Measurements from ENCODE around the gene SPPL2C.

The SPPL2C gene, protein sequence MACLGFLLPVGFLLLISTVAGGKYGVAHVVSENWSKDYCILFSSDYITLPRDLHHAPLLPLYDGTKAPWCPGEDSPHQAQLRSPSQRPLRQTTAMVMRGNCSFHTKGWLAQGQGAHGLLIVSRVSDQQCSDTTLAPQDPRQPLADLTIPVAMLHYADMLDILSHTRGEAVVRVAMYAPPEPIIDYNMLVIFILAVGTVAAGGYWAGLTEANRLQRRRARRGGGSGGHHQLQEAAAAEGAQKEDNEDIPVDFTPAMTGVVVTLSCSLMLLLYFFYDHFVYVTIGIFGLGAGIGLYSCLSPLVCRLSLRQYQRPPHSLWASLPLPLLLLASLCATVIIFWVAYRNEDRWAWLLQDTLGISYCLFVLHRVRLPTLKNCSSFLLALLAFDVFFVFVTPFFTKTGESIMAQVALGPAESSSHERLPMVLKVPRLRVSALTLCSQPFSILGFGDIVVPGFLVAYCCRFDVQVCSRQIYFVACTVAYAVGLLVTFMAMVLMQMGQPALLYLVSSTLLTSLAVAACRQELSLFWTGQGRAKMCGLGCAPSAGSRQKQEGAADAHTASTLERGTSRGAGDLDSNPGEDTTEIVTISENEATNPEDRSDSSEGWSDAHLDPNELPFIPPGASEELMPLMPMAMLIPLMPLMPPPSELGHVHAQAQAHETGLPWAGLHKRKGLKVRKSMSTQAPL

DNA sequence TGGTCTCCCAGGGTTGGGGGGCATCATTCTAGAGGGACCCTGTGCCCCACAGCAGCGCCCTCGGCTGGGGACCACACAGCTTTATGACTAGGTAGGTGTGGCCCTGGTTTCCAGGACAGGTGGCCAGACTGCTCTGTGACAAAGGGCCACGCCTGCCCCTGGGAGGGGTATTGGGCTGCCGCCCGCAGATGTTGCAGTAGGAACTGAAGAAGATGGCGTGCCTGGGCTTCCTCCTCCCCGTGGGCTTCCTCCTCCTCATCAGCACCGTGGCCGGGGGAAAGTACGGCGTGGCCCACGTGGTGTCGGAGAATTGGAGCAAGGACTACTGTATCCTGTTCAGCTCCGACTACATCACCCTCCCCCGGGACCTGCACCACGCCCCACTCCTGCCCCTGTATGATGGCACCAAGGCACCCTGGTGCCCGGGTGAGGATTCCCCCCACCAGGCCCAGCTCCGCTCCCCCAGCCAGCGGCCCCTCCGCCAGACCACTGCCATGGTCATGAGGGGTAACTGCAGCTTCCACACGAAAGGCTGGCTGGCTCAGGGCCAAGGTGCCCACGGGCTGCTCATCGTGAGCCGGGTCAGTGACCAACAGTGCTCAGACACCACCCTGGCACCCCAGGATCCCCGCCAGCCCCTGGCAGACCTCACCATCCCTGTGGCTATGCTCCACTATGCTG lies at the start of gene SPPL2C:
Gene SPPL2C, plus strand, starts transcription at position 187 of the 681 bp plus-strand sequence. Its CDS starts 26 bp downstream, at position 213.
- TF ChIP-seq POLR2A (IDR thresholded peaks at IDR 0.05; ENCODE audit: low read depth, low read length) = no peak
- no peak for DNase-seq (ENCODE audit: insufficient read length, low spot score)
- FAIRE-seq = no peak

DNA sequence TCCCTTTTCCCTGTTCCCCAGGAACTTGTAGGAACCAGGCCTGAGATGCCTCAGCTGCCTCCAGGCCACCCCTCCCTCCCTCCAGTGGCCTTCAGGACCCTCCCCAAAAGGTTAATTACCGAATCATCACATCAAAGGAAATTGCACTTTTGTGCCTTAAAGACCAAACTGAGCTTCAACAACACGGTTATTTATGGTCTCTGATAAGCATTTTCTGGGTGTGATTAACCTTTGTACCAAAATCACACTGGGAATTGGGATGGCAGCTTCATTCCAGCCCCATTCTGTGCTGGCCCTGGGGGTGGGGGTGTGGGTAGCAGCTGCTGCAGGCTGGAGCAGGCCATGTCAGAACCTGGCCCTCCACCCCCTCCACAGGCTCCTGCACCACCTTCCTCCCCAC lies 43.9 kb upstream of the SPPL2C start:
- TF ChIP-seq POLR2A (IDR thresholded peaks at IDR 0.05; ENCODE audit: low read depth, low read length) = no peak
- FAIRE-seq = no peak
- no peak for DNase-seq (ENCODE audit: insufficient read length, low spot score)

DNA sequence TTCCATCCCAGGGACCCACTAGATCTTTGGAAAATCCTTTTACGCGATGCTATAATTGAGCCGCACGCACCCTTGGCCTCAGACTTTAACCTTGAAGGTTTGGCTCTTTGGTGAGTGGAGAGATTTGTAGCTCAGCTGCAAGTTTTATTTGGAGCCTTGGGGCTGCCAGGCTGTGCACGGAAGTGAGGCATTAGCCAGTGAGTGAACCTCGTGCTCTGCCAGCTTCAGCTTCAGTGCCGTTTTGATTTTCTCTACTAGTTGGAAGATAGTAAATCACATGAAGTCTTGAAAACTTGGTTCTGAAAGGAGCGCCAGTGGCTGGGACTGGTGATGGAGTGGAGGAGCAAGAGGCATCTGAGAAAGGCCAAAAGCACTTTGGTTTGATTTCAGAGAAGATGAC lies 43.3 kb upstream of the SPPL2C start:
- TF ChIP-seq POLR2A (IDR thresholded peaks at IDR 0.05; ENCODE audit: low read depth, low read length) = no peak
- FAIRE-seq = no peak
- DNase-seq (ENCODE audit: insufficient read length, low spot score) = no peak

DNA sequence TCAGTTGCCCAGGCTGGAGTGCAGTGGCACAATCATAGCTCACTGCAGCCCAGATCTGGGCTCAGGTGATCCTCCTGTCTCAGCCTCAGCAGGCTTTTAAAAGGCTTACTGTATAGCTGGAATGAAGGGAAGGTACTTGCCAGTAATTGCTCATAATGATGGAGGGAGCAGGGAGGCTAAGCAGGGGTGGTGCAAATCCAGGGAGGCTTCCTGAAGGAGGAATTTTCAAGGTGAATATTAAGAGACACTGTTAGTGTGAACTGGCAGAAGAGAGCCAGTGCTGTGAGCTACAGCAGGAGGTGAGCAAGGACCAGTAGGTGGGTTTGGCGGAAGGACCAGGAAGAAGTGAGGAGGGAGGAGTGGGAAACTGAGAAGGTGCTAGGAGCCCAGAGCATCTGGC lies 35.8 kb upstream of the SPPL2C start:
- no peak for DNase-seq (ENCODE audit: insufficient read length, low spot score)
- no peak for TF ChIP-seq POLR2A (IDR thresholded peaks at IDR 0.05; ENCODE audit: low read depth, low read length)
- FAIRE-seq = no peak

DNA sequence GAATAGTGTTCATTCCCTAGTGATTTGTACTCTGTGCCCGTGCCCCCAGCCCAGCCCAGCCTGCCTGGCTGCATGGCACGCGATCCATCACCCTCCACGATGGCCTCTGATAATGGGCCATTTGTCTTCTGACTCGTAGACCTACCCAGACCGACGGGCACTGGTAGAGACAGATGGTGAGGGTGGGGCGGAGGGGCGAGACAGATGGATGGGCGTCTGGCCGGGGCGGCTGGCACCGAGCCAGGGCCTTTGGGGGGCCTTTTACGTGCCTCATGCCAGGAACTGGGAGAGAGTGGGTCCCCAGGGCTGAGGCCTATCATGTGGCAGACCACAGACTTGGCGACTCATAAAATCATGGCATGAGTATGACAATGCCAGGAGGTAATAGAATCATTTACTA lies 35.2 kb upstream of the SPPL2C start:
- DNase-seq (ENCODE audit: insufficient read length, low spot score) = no peak
- no peak for FAIRE-seq
- TF ChIP-seq POLR2A (IDR thresholded peaks at IDR 0.05; ENCODE audit: low read depth, low read length) = no peak

DNA sequence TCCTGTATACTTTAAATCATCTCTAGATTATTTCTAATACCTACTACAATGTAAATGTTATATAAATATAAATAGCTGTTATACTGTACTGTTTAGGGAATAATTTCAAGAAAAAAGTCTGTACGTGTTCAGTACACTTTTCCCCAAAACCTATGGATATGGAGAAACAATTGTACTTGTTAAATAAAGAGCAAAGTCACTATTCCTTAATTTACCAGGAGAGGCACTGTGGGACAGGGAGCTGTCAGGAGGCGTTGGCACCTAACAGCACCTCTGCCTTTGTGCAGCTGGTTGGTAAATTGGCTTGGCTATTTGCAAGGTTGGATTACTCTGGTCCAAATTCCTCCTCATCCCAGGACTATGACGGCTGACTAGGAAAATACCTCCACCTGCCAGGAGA lies 32.6 kb upstream of the SPPL2C start:
- FAIRE-seq (no peak), DNase-seq (ENCODE audit: insufficient read length, low spot score) (no peak)
- no peak for TF ChIP-seq POLR2A (IDR thresholded peaks at IDR 0.05; ENCODE audit: low read depth, low read length)

DNA sequence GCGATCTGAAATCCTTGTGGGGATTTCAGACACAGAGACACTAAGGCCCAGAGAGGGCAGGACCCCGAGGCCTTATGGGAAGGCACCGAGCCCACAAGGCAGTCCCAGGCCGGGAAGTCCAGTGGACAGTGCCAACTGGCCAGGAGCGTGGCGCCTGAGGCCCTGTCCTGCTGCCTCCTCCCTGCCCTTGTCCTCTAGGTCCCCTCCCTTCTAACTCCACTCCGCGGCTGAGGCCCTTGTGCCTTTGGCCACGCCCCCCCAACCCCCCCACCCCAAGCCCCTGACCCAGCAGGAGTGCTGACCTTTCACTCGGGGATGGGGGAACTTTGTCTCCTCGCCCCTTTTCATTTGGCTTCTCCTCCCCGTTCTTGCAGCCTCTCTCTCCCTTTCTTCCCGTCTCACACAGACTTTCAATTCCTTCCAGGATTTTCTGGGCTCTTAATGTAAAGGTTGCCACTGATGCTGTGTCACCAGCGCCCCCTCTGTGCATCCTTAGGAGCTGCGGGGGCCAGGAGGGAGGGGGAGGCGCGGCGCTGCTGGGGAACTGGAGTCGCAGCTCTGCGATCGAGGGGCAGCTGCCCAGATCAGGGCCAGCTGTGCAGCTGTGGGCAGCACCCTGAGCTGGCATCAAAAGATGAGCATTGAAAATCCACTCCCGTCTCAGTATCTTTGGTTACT lies 31.5 kb upstream of the SPPL2C start:
- no peak for TF ChIP-seq POLR2A (IDR thresholded peaks at IDR 0.05; ENCODE audit: low read depth, low read length)
- FAIRE-seq (no peak), DNase-seq (ENCODE audit: insufficient read length, low spot score) (no peak)

DNA sequence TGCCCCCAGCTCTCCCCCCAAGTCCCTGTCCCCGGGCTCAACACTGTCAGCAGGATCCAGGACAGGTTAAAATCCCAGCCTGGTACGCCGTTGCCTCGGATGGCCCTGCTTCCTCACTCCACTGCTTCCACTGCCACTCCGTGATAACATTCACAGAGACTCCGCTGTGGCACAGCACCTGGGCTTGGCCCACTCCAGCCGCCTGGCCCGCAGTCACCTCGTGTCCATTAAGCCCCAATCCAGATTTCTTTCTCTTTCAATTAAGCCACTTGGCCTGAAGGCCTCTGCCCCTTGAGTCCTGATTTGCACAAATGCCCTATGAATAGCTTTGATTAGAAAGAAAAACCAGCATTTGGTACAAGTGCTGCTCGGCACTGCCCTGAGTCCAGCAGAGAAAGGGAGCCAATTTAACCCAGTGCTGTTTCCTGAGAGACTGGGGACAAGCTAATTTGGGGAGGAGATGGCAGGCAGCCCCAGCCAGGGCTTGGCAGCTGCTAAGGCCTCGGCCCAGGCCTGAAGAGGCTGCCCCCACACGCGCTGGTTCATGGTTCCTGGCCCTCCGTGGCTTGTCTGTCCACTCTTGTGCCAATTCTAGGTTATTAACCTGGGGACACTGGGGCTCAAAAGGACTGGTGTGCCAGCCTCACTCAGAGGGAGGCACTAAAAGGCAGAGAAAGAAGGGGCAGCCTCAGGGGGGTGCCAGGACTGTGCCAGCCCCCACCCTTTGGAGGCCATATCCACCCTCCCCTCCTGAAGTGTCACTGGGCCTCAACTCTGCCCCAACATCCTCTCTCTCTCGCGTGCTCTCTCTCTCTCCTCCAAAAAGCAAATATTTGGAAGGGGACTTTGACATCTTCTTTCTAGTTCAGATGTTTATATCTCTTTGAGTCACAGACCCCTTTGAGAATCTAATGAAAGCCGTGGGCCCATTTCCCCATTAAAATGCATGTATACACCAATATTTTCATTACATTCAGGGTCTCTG lies 29.8 kb upstream of the SPPL2C start:
- DNase-seq (ENCODE audit: insufficient read length, low spot score) (no peak), FAIRE-seq (no peak)
- no peak for TF ChIP-seq POLR2A (IDR thresholded peaks at IDR 0.05; ENCODE audit: low read depth, low read length)

DNA sequence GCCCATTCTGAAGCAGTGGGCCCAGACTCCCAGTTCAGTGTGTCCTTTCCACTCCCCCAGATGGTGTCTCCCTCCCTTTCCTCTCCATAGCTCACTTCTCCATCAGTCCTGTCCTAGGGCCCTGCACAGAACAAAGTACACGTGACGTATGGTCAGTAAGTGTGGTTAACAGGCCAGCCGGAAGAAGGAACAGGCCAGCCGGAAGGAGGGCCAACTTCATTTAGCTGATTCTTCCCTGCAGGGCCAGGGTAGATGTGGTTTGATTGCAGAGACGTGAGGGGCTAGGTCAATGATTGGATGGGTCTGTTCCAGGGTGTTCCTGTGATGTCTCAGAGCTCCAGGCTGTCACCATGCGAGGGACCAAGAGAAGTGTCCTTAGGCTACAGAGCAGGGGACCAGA lies 28.9 kb upstream of the SPPL2C start:
- DNase-seq (ENCODE audit: insufficient read length, low spot score) (no peak), FAIRE-seq (no peak)
- no peak for TF ChIP-seq POLR2A (IDR thresholded peaks at IDR 0.05; ENCODE audit: low read depth, low read length)

DNA sequence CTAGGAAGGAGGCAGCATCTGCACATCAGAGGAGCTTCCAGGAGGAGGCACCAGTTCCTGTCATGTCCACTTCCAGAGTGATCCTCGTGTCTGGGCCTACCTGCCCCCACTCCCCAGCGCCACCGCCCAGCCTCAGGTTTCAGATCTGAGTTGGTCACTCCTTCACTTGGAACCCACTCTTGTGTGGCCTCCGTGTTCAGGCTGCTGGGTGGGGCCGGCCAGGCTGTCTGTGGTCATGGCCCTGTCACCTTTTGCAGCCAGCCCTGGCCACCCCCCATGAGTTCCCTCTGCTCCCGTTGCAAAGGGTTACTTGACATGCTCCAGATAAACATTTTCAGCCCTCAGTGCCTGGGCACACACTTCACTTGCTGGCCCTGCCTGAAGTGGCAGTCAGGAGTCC lies 26.6 kb upstream of the SPPL2C start:
- FAIRE-seq (no peak), DNase-seq (ENCODE audit: insufficient read length, low spot score) (no peak)
- no peak for TF ChIP-seq POLR2A (IDR thresholded peaks at IDR 0.05; ENCODE audit: low read depth, low read length)

DNA sequence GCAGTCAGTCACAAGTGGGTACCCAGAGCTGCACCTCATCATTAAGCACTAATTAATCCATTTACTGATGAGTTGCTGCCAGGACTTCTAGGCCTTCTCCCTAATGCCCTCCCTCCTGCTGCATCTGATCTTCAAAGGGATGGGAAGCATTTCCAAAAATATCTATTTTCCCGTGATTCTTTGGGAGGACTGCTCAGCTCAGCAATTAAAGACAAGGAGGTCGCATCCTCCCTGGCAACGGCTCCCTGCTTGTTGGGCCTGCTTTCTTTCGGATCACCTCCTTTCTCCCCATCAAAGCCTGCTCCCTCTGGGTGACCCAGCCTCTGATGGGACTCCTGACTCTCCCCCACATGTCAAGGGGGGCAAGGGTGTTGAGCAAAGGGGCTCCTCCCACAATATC lies 26.0 kb upstream of the SPPL2C start:
- no peak for FAIRE-seq
- TF ChIP-seq POLR2A (IDR thresholded peaks at IDR 0.05; ENCODE audit: low read depth, low read length) = no peak

DNA sequence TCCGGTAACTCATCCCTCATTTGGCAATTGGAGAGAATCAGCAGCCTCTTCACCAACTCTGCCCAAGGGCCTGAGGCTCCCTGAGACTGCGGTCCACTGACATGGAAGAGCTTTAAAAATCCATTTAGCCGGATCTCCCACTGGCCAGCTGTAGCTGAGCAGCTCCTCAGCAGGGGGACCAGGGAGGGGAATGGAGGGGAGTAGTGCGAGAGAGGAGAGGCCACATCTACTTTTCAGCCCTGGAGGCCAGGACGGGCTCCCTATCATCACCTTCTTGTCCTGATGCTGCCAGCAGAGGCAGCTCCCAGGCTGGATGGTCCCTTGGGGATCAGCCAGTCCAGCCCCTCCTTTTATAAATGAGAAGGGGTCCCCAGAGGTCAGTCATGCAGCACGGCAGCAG lies 25.0 kb upstream of the SPPL2C start:
- DNase-seq (ENCODE audit: insufficient read length, low spot score) = no peak
- FAIRE-seq = no peak
- TF ChIP-seq POLR2A (IDR thresholded peaks at IDR 0.05; ENCODE audit: low read depth, low read length) = no peak

More for the DNA sequence above, 26.0 kb upstream of the SPPL2C start:
- DNase-seq (ENCODE audit: insufficient read length, low spot score) = no peak

Measured in H54 (cell line).